ENCODE measurements around the gene TRAPPC10. TPM values are rescaled to one million over a fixed set of nuclear protein-coding genes. Genes with fewer than 3 reads are reported as not detected.

Gene TRAPPC10
- total and polyA plus RNA-seq, 4 donors = 7.7 to 43.5 (median 29.7) TPM

DNA sequence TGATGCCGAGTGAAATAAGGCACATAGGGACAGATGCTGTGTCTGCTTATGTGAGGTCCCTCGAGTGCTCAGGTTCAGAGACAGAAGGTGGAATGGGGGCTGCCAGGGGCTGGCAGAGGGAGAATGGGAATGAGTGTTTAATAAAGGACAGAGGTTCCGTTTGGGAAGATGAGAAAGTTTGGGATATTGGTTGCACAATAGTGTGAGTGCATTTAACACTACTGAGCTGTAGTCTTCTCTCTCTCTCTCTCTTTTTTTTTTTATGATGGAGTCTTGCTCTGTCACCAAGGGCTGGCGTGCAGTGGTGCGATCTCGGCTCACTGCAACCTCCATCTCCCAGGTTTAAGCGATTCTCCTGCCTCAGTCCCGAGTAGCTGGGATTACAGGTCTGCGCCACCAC is 44.9 kb downstream of the TRAPPC10 start:
- TF ChIP-seq, protein P1, sequence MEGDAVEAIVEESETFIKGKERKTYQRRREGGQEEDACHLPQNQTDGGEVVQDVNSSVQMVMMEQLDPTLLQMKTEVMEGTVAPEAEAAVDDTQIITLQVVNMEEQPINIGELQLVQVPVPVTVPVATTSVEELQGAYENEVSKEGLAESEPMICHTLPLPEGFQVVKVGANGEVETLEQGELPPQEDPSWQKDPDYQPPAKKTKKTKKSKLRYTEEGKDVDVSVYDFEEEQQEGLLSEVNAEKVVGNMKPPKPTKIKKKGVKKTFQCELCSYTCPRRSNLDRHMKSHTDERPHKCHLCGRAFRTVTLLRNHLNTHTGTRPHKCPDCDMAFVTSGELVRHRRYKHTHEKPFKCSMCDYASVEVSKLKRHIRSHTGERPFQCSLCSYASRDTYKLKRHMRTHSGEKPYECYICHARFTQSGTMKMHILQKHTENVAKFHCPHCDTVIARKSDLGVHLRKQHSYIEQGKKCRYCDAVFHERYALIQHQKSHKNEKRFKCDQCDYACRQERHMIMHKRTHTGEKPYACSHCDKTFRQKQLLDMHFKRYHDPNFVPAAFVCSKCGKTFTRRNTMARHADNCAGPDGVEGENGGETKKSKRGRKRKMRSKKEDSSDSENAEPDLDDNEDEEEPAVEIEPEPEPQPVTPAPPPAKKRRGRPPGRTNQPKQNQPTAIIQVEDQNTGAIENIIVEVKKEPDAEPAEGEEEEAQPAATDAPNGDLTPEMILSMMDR (IDR thresholded peaks at IDR 0.05; ENCODE audit: control extremely low read depth, extremely low read depth) = no peak
- ATAC-seq (ENCODE audit: insufficient read depth, low FRiP score) = no peak
- Histone ChIP-seq H3K4me1 (ENCODE audit: control insufficient read depth in 5 of 5, insufficient read depth in 5 of 5, low read length in 5 of 5) (peaks cover 0 to 5% (median 0%) of the 10 kb centered on the region in 5 donors), H3K27ac (ENCODE audit: low read depth in 1 of 2, low read length in 1 of 2) (no peak overlapping the region), H3K36me3 (ENCODE audit: control insufficient read depth in 4 of 4, insufficient read depth in 4 of 4, low read length in 4 of 4) (peaks cover 0 to 24% (median 10%) of the 10 kb centered on the region in 4 donors), H3K4me3 (no peak overlapping the region), H3K9me3 (ENCODE audit: control insufficient read depth in 4 of 4, insufficient read depth in 3 of 4, low read length in 3 of 4) (no peaks in the 10 kb centered on the region), H3K27me3 (ENCODE audit: control insufficient read depth in 3 of 3, insufficient read depth in 3 of 3, low read length in 2 of 3) (no peaks in the 10 kb centered on the region), H3K9ac (ENCODE audit: insufficient read depth in 1 of 2, low read length in 2 of 2) (no peak overlapping the region)
- no peak for DNase-seq
- 97 to 99% methylated on average over 9 of the region's 9 CpGs for WGBS, 2 donors

DNA sequence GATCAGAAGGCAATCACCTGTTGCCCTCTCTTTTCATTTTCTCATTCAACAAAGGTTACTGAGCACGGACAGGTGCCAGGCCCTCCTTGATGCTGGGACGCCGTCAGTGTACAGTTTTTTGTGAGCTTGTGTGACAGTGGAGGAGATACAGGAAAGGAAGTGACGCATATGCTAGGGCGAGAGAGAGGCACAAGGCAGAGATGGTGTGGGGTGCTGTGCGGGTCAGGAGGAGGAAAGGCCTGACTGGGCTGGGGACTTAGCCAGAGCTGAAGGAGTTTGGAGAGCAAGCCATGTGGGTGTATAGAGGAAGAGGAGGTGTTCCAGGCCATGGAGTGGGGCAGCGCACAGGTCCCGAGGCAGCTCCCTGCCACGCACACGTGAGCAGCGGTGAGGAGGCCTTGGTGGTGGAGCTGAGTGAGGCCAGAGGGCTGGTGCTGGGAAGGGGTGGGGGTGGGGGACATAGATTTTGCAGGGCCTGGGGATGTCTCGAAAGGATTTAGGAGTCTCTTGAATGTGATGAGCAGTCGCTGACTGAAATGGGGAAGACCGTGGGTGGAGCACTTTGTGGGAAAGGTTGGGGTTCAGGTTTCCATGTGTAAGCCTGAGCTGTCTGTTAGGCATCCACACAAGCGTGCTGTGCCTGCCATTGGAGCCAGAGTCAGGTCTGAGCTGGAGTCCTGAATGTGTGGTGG is 46.0 kb downstream of the TRAPPC10 start:
- no peaks in the 10 kb centered on the region for H3K4me1 ChIP-seq (ENCODE audit: control insufficient read depth in 5 of 5, insufficient read depth in 5 of 5, low read length in 5 of 5)
- WGBS, 2 donors = 93 to 97% methylated on average over 15 of the region's 15 CpGs
- TF ChIP-seq, protein P1 (IDR thresholded peaks at IDR 0.05; ENCODE audit: control extremely low read depth, extremely low read depth) = no peak
- no peak overlapping the region for H3K4me3 ChIP-seq
- no peaks in the 10 kb centered on the region for H3K27me3 ChIP-seq (ENCODE audit: control insufficient read depth in 3 of 3, insufficient read depth in 3 of 3, low read length in 2 of 3)
- DNase-seq (no peak), ATAC-seq (ENCODE audit: insufficient read depth, low FRiP score) (no peak)
- no peaks in the 10 kb centered on the region for H3K9me3 ChIP-seq (ENCODE audit: control insufficient read depth in 4 of 4, insufficient read depth in 3 of 4, low read length in 3 of 4)
- peaks cover 0 to 27% (median 11%) of the 10 kb centered on the region in 4 donors for H3K36me3 ChIP-seq (ENCODE audit: control insufficient read depth in 4 of 4, insufficient read depth in 4 of 4, low read length in 4 of 4)
- no peak overlapping the region for H3K27ac ChIP-seq (ENCODE audit: low read depth in 1 of 2, low read length in 1 of 2)
- H3K9ac ChIP-seq (ENCODE audit: insufficient read depth in 1 of 2, low read length in 2 of 2) = no peak overlapping the region

DNA sequence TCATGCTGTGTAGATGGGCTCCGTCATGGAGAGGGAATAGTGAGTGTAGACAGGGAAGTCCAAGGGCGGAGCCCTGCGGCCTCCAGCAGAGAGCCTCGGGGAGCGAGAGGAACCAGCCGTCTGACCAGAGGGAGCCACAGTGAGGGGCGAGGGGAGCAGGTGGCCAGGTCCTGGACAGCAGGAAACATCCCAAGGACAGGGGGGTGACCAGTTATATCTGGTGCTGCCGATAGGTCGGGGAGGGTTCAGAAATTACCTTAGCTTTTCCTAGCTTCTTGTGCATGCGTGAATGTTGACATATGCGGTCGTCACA is 46.5 kb downstream of the TRAPPC10 start:
- 92 to 95% methylated on average over 12 of the region's 12 CpGs for WGBS, 2 donors
- no peak for DNase-seq
- Histone ChIP-seq H3K4me1 (ENCODE audit: control insufficient read depth in 5 of 5, insufficient read depth in 5 of 5, low read length in 5 of 5) (no peaks in the 10 kb centered on the region), H3K9ac (ENCODE audit: insufficient read depth in 1 of 2, low read length in 2 of 2) (no peak overlapping the region), H3K27ac (ENCODE audit: low read depth in 1 of 2, low read length in 1 of 2) (no peak overlapping the region), H3K27me3 (ENCODE audit: control insufficient read depth in 3 of 3, insufficient read depth in 3 of 3, low read length in 2 of 3) (no peaks in the 10 kb centered on the region), H3K4me3 (no peak overlapping the region), H3K9me3 (ENCODE audit: control insufficient read depth in 4 of 4, insufficient read depth in 3 of 4, low read length in 3 of 4) (no peaks in the 10 kb centered on the region), H3K36me3 (ENCODE audit: control insufficient read depth in 4 of 4, insufficient read depth in 4 of 4, low read length in 4 of 4) (peaks cover 4 to 32% (median 13%) of the 10 kb centered on the region in 4 donors)
- no peak for ATAC-seq (ENCODE audit: insufficient read depth, low FRiP score)
- TF ChIP-seq, protein P1 (IDR thresholded peaks at IDR 0.05; ENCODE audit: control extremely low read depth, extremely low read depth) = no peak

DNA sequence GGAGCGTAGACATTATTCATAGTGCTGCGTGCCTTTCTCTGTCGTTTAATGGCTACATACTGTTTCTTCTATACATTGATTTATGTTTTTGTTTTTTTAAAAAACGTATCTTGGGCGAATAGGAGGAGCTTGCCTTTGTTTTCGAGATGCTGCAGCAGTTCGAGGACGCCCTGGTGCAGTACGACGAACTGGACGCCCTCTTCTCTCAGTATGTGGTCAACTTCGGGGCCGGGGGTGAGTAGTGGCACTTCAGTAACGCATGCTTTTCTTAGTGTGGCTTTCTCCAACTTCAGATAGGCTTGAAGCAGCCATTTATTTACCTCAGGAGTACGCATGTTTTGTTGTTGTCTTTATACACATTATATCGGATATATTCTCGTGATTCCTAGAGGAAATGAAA is 46.9 kb downstream of the TRAPPC10 start:
- H3K4me1 ChIP-seq (ENCODE audit: control insufficient read depth in 5 of 5, insufficient read depth in 5 of 5, low read length in 5 of 5) = no peaks in the 10 kb centered on the region
- TF ChIP-seq, protein P1 (IDR thresholded peaks at IDR 0.05; ENCODE audit: control extremely low read depth, extremely low read depth) = no peak
- ATAC-seq (ENCODE audit: insufficient read depth, low FRiP score) (no peak), DNase-seq (no peak)
- H3K27me3 ChIP-seq (ENCODE audit: control insufficient read depth in 3 of 3, insufficient read depth in 3 of 3, low read length in 2 of 3) = no peaks in the 10 kb centered on the region
- H3K4me3 ChIP-seq = no peak overlapping the region
- H3K36me3 ChIP-seq (ENCODE audit: control insufficient read depth in 4 of 4, insufficient read depth in 4 of 4, low read length in 4 of 4) = peaks cover 4 to 34% (median 13%) of the 10 kb centered on the region in 4 donors
- H3K27ac ChIP-seq (ENCODE audit: low read depth in 1 of 2, low read length in 1 of 2) = no peak overlapping the region
- 92 to 93% methylated on average over 17 of the region's 17 CpGs for WGBS, 2 donors
- no peak overlapping the region for H3K9ac ChIP-seq (ENCODE audit: insufficient read depth in 1 of 2, low read length in 2 of 2)
- no peaks in the 10 kb centered on the region for H3K9me3 ChIP-seq (ENCODE audit: control insufficient read depth in 4 of 4, insufficient read depth in 3 of 4, low read length in 3 of 4)
